Stimulated activated CD8-positive, alpha-beta memory T cell treated with anti-CD3 and anti-CD28 coated beads, Interleukin-4, amount 100 ng/mL, for 48 hours (primary cell): ENCODE data around the gene APC2.

ENCODE experiments used
- DNase-seq: peaks from one replicate; pipeline ENCODE4 v3.0.0-alpha.2; 2020

APC2 gene

GRCh38 chr19:1447504-1447903 is 2.4 kb upstream of the APC2 start:
- DNase-seq = no peak

- no peak for DNase-seq
These were observed 2.0 kb upstream of the APC2 start for GRCh38 chr19:1447944-1448343.

- no peak for DNase-seq
These were observed 1.1 kb downstream of the APC2 start for GRCh38 chr19:1450735-1451731.

GRCh38 chr19:1451916-1452801 is 2.2 kb downstream of the APC2 start:
- DNase-seq = no peak

GRCh38 chr19:1452802-1453524 is 3.0 kb downstream of the APC2 start:
- no peak for DNase-seq

GRCh38 chr19:1453525-1454364 is 3.8 kb downstream of the APC2 start:
- no peak for DNase-seq

GRCh38 chr19:1455002-1455335 is 5.0 kb downstream of the APC2 start:
- no peak for DNase-seq

- DNase-seq = peak; percentile 86
These were observed 5.6 kb downstream of the APC2 start for GRCh38 chr19:1455336-1456120.

GRCh38 chr19:1456121-1456900 is 6.4 kb downstream of the APC2 start:
- no peak for DNase-seq

GRCh38 chr19:1457031-1457739 is 7.3 kb downstream of the APC2 start:
- DNase-seq = no peak

GRCh38 chr19:1457892-1458291 is 8.0 kb downstream of the APC2 start:
- no peak for DNase-seq

- no peak for DNase-seq
These were observed 9.6 kb downstream of the APC2 start for GRCh38 chr19:1459479-1459878.

- no peak for DNase-seq
These were observed 10.4 kb downstream of the APC2 start for GRCh38 chr19:1460033-1460995.

GRCh38 chr19:1461862-1462261 is 11.9 kb downstream of the APC2 start:
- no peak for DNase-seq

- DNase-seq = peak; percentile 59
These were observed 15.5 kb downstream of the APC2 start for GRCh38 chr19:1465191-1466016.

- DNase-seq = no peak
These were observed 16.1 kb downstream of the APC2 start for GRCh38 chr19:1466018-1466460.

- no peak for DNase-seq
These were observed 16.7 kb downstream of the APC2 start for GRCh38 chr19:1466461-1467214.
